H9 (cell line): ENCODE measurements around the gene CLPX. TPM values are rescaled to one million over a fixed set of nuclear protein-coding genes. Genes with fewer than 3 reads are reported as not detected.

Source experiments
- DNase-seq: peaks from one replicate; pipeline ENCODE4 v3.0.0-alpha.2; 2017
- H2AFZ ChIP-seq: one replicate; pipeline ENCODE4 v1.6.1; 2013; ENCODE audit warnings: mild to moderate bottlenecking, low read length, control low read depth, moderate library complexity
- H2AK5ac ChIP-seq: 2 replicates; pipeline ENCODE4 v1.6.1; 2013; ENCODE audit warnings: low read length, control low read depth, mixed read lengths; ENCODE audit not compliant: insufficient read length
- H2BK120ac ChIP-seq: one replicate; pipeline ENCODE4 v1.6.1; 2013; ENCODE audit warnings: low read depth, mild to moderate bottlenecking, low read length, control low read depth, inconsistent platforms; ENCODE audit not compliant: poor library complexity, severe bottlenecking
- H2BK12ac ChIP-seq: 2 replicates; pipeline ENCODE4 v1.6.1; 2013; ENCODE audit warnings: low read length, control low read depth, mixed read lengths, low read depth; ENCODE audit not compliant: insufficient read length
- H2BK15ac ChIP-seq: 2 replicates; pipeline ENCODE4 v1.6.1; 2013; ENCODE audit warnings: low read depth, low read length, control low read depth
- H2BK20ac ChIP-seq: one replicate; pipeline ENCODE4 v1.6.1; 2013; ENCODE audit warnings: low read depth, mild to moderate bottlenecking, low read length, control low read depth, inconsistent platforms; ENCODE audit not compliant: poor library complexity, severe bottlenecking
- H2BK5ac ChIP-seq: 2 replicates; pipeline ENCODE4 v1.6.1; 2013; ENCODE audit warnings: low read length, control low read depth, mixed read lengths; ENCODE audit not compliant: insufficient read length
- H3K14ac ChIP-seq: 2 replicates; pipeline ENCODE4 v1.6.1; 2013; ENCODE audit warnings: low read length, control low read depth; ENCODE audit not compliant: insufficient read depth
- H3K18ac ChIP-seq: 2 replicates; pipeline ENCODE4 v1.6.1; 2013; ENCODE audit warnings: low read depth, mild to moderate bottlenecking, mixed read lengths, low read length, control low read depth; ENCODE audit not compliant: insufficient read length
- H3K23ac ChIP-seq: 2 replicates; pipeline ENCODE4 v1.6.1; 2013; ENCODE audit warnings: low read length, control low read depth, mixed read lengths, low read depth; ENCODE audit not compliant: insufficient read length
- H3K23me2 ChIP-seq: 2 replicates; pipeline ENCODE4 v1.6.1; 2013; ENCODE audit warnings: low read depth, mild to moderate bottlenecking, mixed read lengths, low read length, control low read depth; ENCODE audit not compliant: insufficient read length, poor library complexity, severe bottlenecking
- H3K27ac ChIP-seq: 2 replicates; pipeline ENCODE4 v1.5.1; 2013; ENCODE audit warnings: low read length, control low read depth, mixed read lengths, low read depth; ENCODE audit not compliant: insufficient read length
- H3K27me3 ChIP-seq: 2 replicates; pipeline ENCODE4 v1.6.1; 2013; ENCODE audit warnings: low read length, control low read depth, inconsistent platforms; ENCODE audit not compliant: insufficient read depth
- H3K4ac ChIP-seq: 2 replicates; pipeline ENCODE4 v1.6.1; 2013; ENCODE audit warnings: low read depth, mild to moderate bottlenecking, control low read depth, inconsistent platforms, low read length, moderate library complexity
- H3K4me1 ChIP-seq: 2 replicates; pipeline ENCODE4 v1.6.1; 2013; ENCODE audit warnings: low read length, control low read depth, inconsistent platforms; ENCODE audit not compliant: insufficient read depth
- H3K4me2 ChIP-seq: 2 replicates; pipeline ENCODE4 v1.6.1; 2013; ENCODE audit warnings: low read length, control low read depth, mixed read lengths; ENCODE audit not compliant: insufficient read length, insufficient read depth
- H3K56ac ChIP-seq: 2 replicates; pipeline ENCODE4 v1.6.1; 2013; ENCODE audit warnings: low read depth, mild to moderate bottlenecking, mixed read lengths, low read length, control low read depth; ENCODE audit not compliant: insufficient read length
- H3K79me1 ChIP-seq: 2 replicates; pipeline ENCODE4 v1.6.1; 2013; ENCODE audit warnings: low read depth, mild to moderate bottlenecking, moderate library complexity, low read length, control low read depth, inconsistent platforms; ENCODE audit not compliant: insufficient read depth, poor library complexity, severe bottlenecking
- H3K79me2 ChIP-seq: 2 replicates; pipeline ENCODE4 v1.6.1; 2013; ENCODE audit warnings: low read length, control low read depth, inconsistent platforms; ENCODE audit not compliant: insufficient read depth
- H3K9ac ChIP-seq: 2 replicates; pipeline ENCODE4 v1.6.1; 2013; ENCODE audit warnings: low read length, control low read depth, mixed read lengths; ENCODE audit not compliant: insufficient read length; ENCODE audit errors: extremely low read depth
- H3K9me3 ChIP-seq: one replicate; pipeline ENCODE4 v1.6.1; 2013; ENCODE audit warnings: low read depth, low read length, inconsistent platforms; ENCODE audit not compliant: control insufficient read depth
- H3T11ph ChIP-seq: one replicate; pipeline ENCODE4 v1.6.1; 2013; ENCODE audit warnings: mild to moderate bottlenecking, low read length, control low read depth, inconsistent platforms
- H4K20me1 ChIP-seq: one replicate; pipeline ENCODE4 v1.6.1; 2013; ENCODE audit not compliant: control insufficient read depth, insufficient read length, insufficient read depth
- H4K5ac ChIP-seq: 2 replicates; pipeline ENCODE4 v1.6.1; 2013; ENCODE audit warnings: low read depth, mild to moderate bottlenecking, mixed read lengths, low read length, control low read depth; ENCODE audit not compliant: insufficient read length
- H4K8ac ChIP-seq: replicated peaks from 2 replicates; pipeline ENCODE4 v1.6.1; 2013; ENCODE audit warnings: low read length, control low read depth, mixed read lengths, low read depth; ENCODE audit not compliant: insufficient read length
- H4K91ac ChIP-seq: 2 replicates; pipeline ENCODE4 v1.6.1; 2013; ENCODE audit warnings: low read depth, mild to moderate bottlenecking, moderate library complexity, mixed read lengths, low read length, control low read depth; ENCODE audit not compliant: insufficient read length
- H3K27ac Mint-ChIP-seq, 3 experiments: 2 replicates in 2 of 3; 3 replicates in 1 of 3; pipeline ENCODE4 v1.8.0; 2020 to 2021; ENCODE audit warnings: mixed read lengths in 3 of 3, mild to moderate bottlenecking in 1 of 3, moderate library complexity in 1 of 3
- H3K27me3 Mint-ChIP-seq: 2 replicates; pipeline ENCODE4 v1.8.0; 2021; ENCODE audit warnings: low read depth, mild to moderate bottlenecking, moderate library complexity, mixed read lengths
- H3K36me3 Mint-ChIP-seq, 3 experiments: 2 replicates in 2 of 3; 3 replicates in 1 of 3; pipeline ENCODE4 v1.8.0; 2020 to 2021; ENCODE audit warnings: low read depth in 3 of 3, mixed read lengths in 3 of 3; ENCODE audit not compliant: insufficient read depth in 1 of 3
- H3K4me1 Mint-ChIP-seq, 2 experiments: 2 replicates each; pipeline ENCODE4 v1.8.0; 2020; ENCODE audit warnings: mixed read lengths in 2 of 2
- H3K4me3 Mint-ChIP-seq, 2 experiments: 2 replicates in 1 of 2; 3 replicates in 1 of 2; pipeline ENCODE4 v1.8.0; 2020 to 2021; ENCODE audit warnings: mild to moderate bottlenecking in 2 of 2, mixed read lengths in 2 of 2, moderate library complexity in 1 of 2
- H3K9me3 Mint-ChIP-seq, 2 experiments: 2 replicates in 1 of 2; 3 replicates in 1 of 2; pipeline ENCODE4 v1.8.0; 2020; ENCODE audit warnings: mild to moderate bottlenecking in 2 of 2, mixed read lengths in 2 of 2, moderate library complexity in 1 of 2
- WGBS: extraction: QIAGEN DNeasy Blood & Tissue Kit; methylation state at CpG from one replicate; pipeline ENCODE4 v1.1.7; 2013; ENCODE audit warnings: missing lambda C conversion rate, low lambda C conversion rate, mixed read lengths; ENCODE audit not compliant: insufficient read length; ENCODE audit errors: extremely low coverage; 5-methylcytosine and 5-hydroxymethylcytosine counted together
- total RNA-seq: library from RNA; stranded (reverse); gene quantifications from 2 replicates; pipeline ENCODE4 v1.2.1, GENCODE V29; 2021
- TF ChIP-seq, protein P1 (sequence below): fragments of 200-600 bp; sonication (generic); conservative IDR thresholded peaks from 3 replicates; pipeline ENCODE4 v1.8.0; 2021; ENCODE audit warnings: antibody characterized with exemption, mild to moderate bottlenecking

The CLPX gene
- total RNA-seq, 1 experiment from 2014 or later: 55.8 TPM

DNA sequence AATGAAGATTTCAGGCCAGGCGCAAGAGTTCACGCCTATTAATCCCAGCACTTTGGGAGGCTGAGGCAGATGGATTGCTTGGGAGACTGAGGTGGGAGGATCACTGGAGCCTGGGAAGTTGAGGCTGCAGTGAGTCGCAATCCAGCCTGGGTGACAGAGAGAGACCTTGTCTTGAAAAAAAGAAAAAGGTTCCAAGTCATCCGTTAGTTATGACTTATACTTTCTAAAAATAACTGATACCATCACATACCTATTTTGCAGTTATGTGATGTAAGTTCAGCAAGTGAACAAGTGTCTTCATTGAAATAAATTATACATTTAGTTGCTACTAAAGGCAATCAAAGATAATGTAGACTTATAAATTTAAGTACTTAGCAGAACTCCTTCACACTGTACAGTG is 22.1 kb downstream of the CLPX start:
- Histone ChIP-seq H3K23ac (no peak overlapping the region), H3K79me1 (no peaks in the 10 kb centered on the region), H3K4me1 (no peaks in the 10 kb centered on the region), H3K9me3 (no peaks in the 10 kb centered on the region), H3K27me3 (no peaks in the 10 kb centered on the region), H4K8ac (no peak overlapping the region), H2BK15ac (no peak overlapping the region), H3K23me2 (no peaks in the 10 kb centered on the region), H4K5ac (no peak overlapping the region), H2AK5ac (no peak overlapping the region), H4K20me1 (no peaks in the 10 kb centered on the region), H3K56ac (no peak overlapping the region), H2BK120ac (no peak overlapping the region), H3K27ac (no peak overlapping the region), H3K79me2 (no peaks in the 10 kb centered on the region), H3K14ac (no peak overlapping the region), H2BK20ac (no peak overlapping the region), H3K18ac (no peak overlapping the region), H2AFZ (no peak overlapping the region), H3K4ac (no peak overlapping the region), H3T11ph (no peak overlapping the region), H3K4me2 (no peak overlapping the region), H4K91ac (no peak overlapping the region), H3K9ac (no peak overlapping the region), H2BK5ac (no peak overlapping the region), H2BK12ac (no peak overlapping the region)
- TF ChIP-seq, protein P1, sequence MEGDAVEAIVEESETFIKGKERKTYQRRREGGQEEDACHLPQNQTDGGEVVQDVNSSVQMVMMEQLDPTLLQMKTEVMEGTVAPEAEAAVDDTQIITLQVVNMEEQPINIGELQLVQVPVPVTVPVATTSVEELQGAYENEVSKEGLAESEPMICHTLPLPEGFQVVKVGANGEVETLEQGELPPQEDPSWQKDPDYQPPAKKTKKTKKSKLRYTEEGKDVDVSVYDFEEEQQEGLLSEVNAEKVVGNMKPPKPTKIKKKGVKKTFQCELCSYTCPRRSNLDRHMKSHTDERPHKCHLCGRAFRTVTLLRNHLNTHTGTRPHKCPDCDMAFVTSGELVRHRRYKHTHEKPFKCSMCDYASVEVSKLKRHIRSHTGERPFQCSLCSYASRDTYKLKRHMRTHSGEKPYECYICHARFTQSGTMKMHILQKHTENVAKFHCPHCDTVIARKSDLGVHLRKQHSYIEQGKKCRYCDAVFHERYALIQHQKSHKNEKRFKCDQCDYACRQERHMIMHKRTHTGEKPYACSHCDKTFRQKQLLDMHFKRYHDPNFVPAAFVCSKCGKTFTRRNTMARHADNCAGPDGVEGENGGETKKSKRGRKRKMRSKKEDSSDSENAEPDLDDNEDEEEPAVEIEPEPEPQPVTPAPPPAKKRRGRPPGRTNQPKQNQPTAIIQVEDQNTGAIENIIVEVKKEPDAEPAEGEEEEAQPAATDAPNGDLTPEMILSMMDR: no peak
- DNase-seq: no peak
- no peak overlapping the region for H3K27ac Mint-ChIP-seq
- H3K4me3 Mint-ChIP-seq: no peak overlapping the region
- H3K4me1 Mint-ChIP-seq: no peaks in the 10 kb centered on the region
- no peaks in the 10 kb centered on the region for H3K9me3 Mint-ChIP-seq
- H3K36me3 Mint-ChIP-seq: peaks cover 9 to 21% (median 17%) of the 10 kb centered on the region in 3 experiments; a peak in 6 of 7 replicates
- no peaks in the 10 kb centered on the region for H3K27me3 Mint-ChIP-seq
- WGBS: no CpG with 5 or more reads among the region's 4 CpGs
